ENCODE data around the gene RND3.
A peak's percentile ranks its signal among the peaks of the same experiment; 100 is the strongest.

The RND3 gene

DNA sequence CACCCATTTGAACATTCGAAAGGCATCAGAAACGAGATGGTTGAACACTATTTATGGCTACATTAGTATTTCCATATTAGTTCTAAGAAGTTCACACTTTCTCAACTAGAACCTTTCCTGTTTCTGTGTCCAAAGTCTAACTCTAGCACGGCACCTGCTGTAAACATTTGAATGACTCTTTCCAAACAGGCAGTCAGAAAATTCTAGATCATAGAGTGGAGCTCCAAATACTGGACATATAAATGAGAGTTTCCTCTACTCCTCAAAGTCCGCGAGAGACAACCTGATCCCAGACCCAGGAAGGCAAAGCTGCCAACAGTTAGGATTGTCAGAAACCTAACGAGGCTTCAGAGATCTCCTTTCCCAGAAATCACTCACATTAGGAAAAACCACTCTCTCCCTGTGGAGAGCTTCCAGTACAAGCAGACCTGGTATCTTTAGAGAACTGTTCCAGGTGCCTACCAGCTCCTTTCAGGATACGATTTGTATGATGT lies 10.6 kb downstream of the RND3 start:
- Mint-ChIP-seq H3K27me3 (ENCODE audit: low read depth) (no peaks in the 10 kb centered on the region), H3K4me1 (peaks cover 67% of the 10 kb centered on the region), H3K9me3 (no peaks in the 10 kb centered on the region), H3K4me3 (no peak overlapping the region), H3K36me3 (ENCODE audit: low read depth) (peaks cover 59% of the 10 kb centered on the region), H3K27ac (peak overlapping the region; percentile 36 to 61 (median 54))
- TF ChIP-seq CTCF (IDR thresholded peaks at IDR 0.05; ENCODE audit: unreplicated experiment in 3 of 3), result no peak

DNA sequence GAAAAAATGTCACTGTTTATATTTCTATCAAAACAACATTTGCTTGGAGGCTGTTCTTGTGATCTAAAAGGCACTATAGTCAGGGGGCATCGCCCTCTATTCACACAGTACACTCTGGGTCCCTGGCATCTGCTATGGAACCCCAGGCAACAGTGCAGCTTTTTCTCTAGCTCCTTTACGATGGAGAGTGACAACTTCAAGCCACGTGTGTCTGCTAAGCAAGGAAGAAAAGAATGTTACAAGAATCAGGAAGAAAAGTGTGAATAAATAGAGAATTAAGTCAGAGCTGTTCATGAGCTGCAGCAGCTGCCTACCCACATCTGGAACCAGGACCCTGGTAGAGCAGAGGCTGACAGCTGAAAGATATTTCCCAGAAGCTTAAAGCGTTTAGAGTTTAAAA lies 11.2 kb downstream of the RND3 start:
- Mint-ChIP-seq H3K4me3 (no peak overlapping the region), H3K9me3 (no peaks in the 10 kb centered on the region), H3K27me3 (ENCODE audit: low read depth) (no peaks in the 10 kb centered on the region), H3K4me1 (peaks cover 61% of the 10 kb centered on the region), H3K36me3 (ENCODE audit: low read depth) (peaks cover 62% of the 10 kb centered on the region), H3K27ac (peak overlapping the region in 2 of 3 experiments; percentile 3 to 72)
- TF ChIP-seq CTCF (IDR thresholded peaks at IDR 0.05; ENCODE audit: unreplicated experiment in 3 of 3), result no peak

GRCh38 chr2:150475479-150476250 lies 11.8 kb downstream of the RND3 start:
- Mint-ChIP-seq H3K27me3 (ENCODE audit: low read depth) (no peaks in the 10 kb centered on the region), H3K4me1 (peaks cover 55% of the 10 kb centered on the region), H3K27ac (peak overlapping the region in 1 of 3 experiments; percentile 72), H3K4me3 (no peak overlapping the region), H3K9me3 (no peaks in the 10 kb centered on the region), H3K36me3 (ENCODE audit: low read depth) (peaks cover 62% of the 10 kb centered on the region)
- no peak for TF ChIP-seq CTCF (IDR thresholded peaks at IDR 0.05; ENCODE audit: unreplicated experiment in 3 of 3)

- Mint-ChIP-seq H3K4me1 (peaks cover 51% of the 10 kb centered on the region), H3K4me3 (no peak overlapping the region), H3K36me3 (ENCODE audit: low read depth) (peaks cover 63% of the 10 kb centered on the region), H3K27ac (no peak overlapping the region), H3K9me3 (no peaks in the 10 kb centered on the region), H3K27me3 (ENCODE audit: low read depth) (no peaks in the 10 kb centered on the region)
- no peak for TF ChIP-seq CTCF (IDR thresholded peaks at IDR 0.05; ENCODE audit: unreplicated experiment in 3 of 3)
Measured at GRCh38 chr2:150474326-150475074, 13.0 kb downstream of the RND3 start.

GRCh38 chr2:150473767-150474166 lies 13.7 kb downstream of the RND3 start:
- no peaks in the 10 kb centered on the region for H3K27me3 Mint-ChIP-seq (ENCODE audit: low read depth)
- H3K27ac Mint-ChIP-seq, result no peak overlapping the region
- peaks cover 70% of the 10 kb centered on the region for H3K36me3 Mint-ChIP-seq (ENCODE audit: low read depth)
- no peak overlapping the region for H3K4me3 Mint-ChIP-seq
- peaks cover 46% of the 10 kb centered on the region for H3K4me1 Mint-ChIP-seq
- TF ChIP-seq CTCF (IDR thresholded peaks at IDR 0.05; ENCODE audit: unreplicated experiment in 3 of 3), result no peak
- no peaks in the 10 kb centered on the region for H3K9me3 Mint-ChIP-seq
